Measurements from ENCODE around the gene CDH2.

DNA sequence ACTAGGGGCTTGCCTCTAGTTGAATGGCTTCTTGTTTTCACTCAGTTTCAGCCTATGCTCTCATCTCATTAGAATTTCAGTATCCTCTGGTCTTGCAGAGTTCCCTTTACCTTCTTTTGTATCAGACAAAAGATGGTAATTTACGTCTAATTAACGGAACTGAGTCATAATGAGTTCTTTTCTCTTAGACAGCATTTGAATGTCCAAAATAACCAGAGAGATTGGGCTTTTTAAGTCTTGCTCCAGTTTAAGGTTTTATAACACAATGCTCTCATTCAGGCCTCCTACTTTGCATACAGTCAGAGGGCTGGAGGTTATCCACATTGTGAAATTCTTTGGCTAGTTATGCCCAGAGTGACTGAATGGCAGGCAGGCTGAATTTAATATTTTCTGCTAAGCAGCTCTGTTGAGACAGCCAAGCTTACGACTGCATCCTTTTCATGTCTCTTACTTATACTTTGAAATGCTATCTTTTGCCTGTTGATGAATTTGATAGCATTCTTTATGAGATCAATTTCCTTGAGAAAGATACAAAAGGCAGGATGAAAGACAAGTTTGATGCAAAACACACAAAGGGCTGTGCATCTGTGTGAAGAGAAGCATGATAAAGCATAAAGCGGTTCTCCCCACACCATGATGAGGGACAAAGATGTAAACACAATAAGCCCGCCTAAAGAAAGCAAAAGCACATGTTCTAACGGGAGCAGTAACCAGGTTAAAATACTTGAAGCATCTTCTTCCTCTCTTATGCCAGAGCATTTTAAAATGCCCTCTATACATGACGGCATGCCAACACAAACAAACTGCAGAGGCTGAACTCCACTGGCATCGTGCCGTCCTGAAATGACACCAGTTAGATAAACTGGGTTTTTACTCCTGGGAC lies 90.0 kb downstream of the CDH2 start:
- TF ChIP-seq, protein P1, sequence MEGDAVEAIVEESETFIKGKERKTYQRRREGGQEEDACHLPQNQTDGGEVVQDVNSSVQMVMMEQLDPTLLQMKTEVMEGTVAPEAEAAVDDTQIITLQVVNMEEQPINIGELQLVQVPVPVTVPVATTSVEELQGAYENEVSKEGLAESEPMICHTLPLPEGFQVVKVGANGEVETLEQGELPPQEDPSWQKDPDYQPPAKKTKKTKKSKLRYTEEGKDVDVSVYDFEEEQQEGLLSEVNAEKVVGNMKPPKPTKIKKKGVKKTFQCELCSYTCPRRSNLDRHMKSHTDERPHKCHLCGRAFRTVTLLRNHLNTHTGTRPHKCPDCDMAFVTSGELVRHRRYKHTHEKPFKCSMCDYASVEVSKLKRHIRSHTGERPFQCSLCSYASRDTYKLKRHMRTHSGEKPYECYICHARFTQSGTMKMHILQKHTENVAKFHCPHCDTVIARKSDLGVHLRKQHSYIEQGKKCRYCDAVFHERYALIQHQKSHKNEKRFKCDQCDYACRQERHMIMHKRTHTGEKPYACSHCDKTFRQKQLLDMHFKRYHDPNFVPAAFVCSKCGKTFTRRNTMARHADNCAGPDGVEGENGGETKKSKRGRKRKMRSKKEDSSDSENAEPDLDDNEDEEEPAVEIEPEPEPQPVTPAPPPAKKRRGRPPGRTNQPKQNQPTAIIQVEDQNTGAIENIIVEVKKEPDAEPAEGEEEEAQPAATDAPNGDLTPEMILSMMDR (IDR thresholded peaks at IDR 0.05), result no peak
- TF ChIP-seq POLR2A (IDR thresholded peaks at IDR 0.05), result no peak
